GM18867 (cell line): ENCODE data around the gene WNT7A.

ENCODE experiments used
- ATAC-seq: cut with Tn5 transposase; IDR thresholded peaks from one replicate; pipeline ENCODE4 v1.9.1; 2021; ENCODE audit warnings: mild to moderate bottlenecking, moderate library complexity; ENCODE audit not compliant: unreplicated experiment

Gene WNT7A

DNA sequence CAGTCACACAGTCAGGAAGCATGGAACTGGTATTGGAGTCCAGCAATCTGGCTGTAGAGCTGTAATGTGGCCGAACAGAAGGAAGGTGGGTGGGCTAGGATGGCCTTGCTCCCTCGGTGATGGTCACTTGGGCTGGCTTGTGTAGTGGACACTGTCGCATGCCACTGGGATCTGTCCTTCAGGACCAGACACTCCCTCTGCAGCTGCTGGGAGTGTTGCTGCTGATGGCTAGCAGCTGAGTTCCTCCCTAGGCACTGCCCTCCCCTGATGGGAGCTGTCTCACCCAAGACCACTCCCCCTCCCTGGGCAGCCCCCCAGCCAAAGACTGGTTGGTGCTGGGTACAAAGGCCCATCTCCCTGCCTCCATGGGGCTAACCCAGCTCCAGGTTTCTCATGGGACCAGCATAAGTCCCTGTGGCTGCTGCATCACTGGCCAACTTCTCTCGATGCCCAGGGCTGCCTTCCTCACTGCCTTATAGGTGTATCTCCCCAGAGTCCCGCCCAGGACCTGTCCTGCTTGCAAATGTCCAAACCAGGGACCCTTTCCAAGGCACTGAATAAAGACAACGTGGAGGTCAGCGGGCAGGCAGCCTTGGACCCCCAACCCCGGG is 48.4 kb downstream of the WNT7A start:
- ATAC-seq: no peak

DNA sequence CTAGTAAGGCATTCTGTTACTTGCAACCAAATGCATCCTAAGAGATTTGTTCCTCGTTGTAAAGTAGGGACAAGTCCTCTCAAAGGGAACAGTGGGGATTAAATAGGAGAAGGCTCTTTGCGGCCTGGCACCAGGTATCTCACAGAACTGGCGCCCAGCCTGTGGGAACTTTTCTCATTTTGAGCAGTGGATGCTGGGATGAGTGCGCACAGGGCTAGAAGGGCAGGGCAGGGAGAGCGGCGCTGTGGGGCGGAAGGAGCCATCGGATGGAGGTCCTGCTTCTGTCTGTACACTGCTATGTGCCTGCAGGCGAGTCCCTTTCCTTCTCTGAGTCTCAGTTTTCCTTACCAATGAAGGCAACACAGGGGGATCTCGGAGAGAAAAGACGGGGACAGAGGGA is 50.6 kb downstream of the WNT7A start:
- no peak for ATAC-seq

GRCh38 chr3:13828501-13829265 is 51.2 kb downstream of the WNT7A start:
- ATAC-seq: no peak

DNA sequence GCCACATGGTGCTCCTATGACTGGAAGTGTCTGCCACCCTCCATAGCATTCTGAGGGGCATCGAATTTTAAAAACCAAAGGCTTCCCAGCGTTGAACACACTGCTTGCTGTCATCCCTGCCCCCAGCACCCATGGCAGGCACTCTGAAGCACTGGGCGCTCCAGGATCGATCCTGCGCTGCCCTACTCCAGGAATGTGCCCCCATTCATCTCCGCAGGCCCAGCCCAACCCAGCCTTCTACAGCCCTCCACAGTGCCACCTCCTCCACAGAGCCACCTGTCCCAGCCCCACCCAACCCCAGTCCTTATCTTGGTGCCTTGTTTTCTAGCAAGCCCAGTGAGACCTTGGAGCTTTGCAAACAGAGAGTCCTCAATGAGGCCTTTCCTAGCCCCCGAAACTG is 52.2 kb downstream of the WNT7A start:
- no peak for ATAC-seq

DNA sequence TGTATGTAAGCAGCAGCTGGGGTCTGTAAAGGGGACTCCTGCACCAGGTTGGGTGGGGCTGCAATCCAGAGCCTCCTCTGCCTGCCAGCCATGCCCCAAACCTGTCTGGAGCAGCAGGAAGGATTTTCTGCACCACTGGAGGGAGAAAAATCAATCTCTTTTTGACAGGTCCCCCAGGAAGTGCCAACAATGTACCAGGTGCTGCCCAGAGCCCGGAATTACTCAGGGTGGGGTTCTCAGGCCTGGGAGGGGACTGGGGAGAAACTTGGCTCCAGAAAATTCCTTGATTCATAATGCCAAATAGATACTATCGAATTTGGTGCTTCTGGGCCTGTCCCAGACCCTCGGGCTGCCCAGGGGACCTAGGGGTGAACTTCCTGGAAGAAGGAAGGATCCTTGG is 52.6 kb downstream of the WNT7A start:
- ATAC-seq: no peak

DNA sequence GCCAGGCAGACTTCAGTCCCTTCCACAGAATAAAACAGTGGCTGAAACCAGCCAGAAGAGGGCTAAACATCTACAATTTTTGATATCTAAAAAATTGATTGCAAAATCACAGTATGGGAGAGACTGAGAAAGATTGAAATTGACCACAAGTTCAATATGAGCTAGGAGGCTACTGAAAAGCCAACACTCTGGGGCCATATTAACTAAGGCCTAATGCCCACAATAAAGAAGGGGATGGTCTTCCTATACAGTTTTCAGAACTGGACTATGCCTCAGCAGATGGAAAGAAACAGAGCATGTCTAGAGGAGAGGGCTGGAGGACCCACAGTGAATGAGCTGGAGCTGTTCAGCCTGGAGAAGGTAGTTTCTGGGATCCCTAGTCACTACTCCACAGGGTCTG is 53.2 kb downstream of the WNT7A start:
- no peak for ATAC-seq

DNA sequence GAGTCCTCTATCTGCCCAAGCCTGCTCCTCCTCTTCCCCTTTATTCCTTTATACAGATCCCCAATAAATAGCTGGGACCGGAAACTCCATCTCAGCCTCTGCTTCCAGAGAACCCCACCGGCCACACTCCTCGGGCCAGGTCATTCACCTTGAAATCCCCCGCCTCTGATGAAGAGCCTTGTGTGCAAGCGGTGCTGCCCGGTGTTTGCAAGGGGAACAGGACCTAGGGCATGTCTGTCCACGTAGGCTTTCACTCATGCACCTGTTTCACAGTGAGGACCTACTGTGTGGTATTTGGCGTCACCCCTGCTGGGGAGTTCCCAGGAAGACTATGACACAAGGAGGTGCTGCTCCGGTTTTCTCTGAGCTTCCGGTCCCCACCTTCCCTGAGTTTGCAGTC is 54.0 kb downstream of the WNT7A start:
- ATAC-seq: no peak

DNA sequence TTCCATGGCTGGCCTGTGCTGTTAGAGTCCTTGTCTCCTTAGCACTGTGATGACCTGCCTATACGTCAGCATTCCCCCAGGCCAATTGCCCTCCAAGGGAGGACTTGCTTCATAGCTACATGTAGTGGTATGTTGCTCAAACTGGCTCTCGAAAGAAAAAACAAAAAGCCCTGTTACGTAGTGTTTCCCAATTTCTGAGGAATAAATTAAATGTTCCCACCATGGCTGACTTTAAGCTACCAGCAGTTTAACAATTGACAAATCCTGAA is 54.6 kb downstream of the WNT7A start:
- no peak for ATAC-seq

- no peak for ATAC-seq
Measured at GRCh38 chr3:13824521-13825310, 55.2 kb downstream of the WNT7A start.

DNA sequence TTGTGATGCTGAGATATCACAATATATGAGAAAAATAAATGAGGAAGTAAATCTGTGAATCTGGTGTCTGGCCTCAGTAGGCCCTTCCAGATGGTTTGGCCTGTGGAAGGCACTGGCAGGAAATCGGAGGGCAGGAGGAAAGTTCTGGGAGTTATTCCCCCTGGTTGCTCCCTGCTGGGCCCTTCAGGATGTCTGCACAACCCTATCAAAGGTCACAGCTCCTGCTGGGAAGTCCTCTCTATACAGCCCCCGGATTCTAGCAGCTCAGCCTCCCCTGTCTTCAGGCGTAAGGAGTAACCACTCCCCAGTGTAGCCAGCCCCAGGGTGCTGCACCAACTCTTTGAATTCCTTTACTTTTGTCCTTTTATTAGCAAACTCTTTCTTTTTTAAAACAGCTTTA is 56.2 kb downstream of the WNT7A start:
- ATAC-seq: no peak

DNA sequence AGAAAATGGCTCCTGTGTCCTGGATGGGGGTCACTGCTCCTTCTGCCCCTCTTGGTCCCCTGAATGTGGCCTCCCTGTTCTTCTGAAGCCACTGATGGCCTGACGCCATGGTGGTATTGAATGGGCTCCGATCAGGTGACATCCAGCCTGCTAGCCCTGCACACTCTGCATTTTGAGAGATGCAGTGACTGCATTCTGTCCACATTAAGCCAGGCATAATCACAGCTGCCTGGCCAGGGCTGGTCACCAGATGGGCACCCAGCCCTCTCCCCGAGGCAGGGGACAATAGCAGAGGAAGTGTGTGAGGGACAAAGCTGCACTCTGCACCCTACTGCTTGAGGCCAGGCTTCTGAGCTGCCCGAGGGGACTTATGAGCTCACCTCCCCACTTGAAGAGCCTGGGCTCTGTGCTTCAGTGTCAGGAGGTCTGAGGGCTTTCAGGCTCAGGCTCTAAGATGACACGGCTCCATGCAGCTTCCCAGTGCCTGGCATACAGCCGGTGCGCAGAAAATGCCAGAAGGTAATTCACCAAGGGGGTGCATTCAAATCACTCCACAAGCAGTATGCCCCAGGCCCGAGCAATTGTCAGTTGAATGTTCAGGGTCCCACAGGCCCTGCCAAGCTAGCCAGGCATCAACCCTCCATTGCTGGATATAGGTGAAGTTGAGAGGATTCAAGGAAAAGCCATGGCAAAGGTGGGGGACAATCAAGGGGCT is 56.8 kb downstream of the WNT7A start:
- no peak for ATAC-seq

DNA sequence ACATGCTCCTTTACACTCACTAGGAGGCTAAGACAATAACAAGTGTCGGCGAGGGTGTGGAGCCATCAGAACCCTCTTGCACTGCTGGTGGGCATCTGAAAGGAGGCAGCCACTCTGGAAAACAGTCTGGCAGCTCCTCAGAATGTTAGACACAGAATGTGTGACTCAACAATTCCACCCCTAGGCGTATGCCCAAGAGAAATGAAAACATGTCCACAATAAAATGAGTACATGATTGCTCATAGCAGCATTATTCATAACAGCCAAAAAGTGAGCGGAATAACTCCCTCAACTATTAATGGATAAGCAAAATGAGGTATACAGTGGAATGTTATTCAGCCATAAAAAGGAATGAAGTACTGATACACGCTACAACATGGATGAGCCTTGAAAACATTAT is 57.8 kb downstream of the WNT7A start:
- no peak for ATAC-seq

DNA sequence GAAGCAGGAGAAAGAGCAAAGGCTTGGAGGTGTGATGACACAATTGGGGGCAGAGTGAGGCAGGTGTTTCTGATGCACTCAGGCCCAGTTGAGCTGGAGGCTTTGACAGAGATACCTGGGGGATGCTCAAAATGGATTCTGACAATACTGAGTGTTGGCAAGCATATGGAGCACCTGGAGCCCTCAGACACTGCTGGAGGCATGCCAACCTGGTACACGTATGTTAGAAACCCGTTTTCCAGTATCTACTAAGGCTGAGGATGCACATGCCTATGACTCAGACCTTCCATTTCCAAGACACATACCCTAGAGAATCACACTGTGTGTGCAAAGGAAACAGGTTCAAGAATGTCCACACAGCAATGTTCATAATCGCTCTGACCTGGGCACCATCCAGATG is 58.7 kb downstream of the WNT7A start:
- ATAC-seq: no peak

DNA sequence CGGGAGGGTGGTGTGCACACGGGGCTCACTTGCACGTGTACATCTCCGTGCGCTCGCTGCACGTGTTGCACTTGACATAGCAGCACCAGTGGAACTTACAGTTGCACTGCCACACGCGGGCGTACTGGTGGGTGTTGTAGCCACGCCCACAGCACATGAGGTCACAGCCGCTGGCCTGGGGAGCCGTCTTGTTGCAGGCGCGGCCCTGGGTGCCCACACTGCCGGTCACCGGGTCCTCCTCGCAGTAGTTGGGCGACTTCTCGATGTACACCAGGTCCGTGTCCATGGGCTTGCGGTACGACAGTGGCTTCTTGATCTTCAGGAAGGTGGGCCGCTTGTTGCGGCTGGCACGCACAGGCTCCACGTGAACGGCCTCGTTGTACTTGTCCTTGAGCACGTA is 61.0 kb downstream of the WNT7A start:
- ATAC-seq: no peak

DNA sequence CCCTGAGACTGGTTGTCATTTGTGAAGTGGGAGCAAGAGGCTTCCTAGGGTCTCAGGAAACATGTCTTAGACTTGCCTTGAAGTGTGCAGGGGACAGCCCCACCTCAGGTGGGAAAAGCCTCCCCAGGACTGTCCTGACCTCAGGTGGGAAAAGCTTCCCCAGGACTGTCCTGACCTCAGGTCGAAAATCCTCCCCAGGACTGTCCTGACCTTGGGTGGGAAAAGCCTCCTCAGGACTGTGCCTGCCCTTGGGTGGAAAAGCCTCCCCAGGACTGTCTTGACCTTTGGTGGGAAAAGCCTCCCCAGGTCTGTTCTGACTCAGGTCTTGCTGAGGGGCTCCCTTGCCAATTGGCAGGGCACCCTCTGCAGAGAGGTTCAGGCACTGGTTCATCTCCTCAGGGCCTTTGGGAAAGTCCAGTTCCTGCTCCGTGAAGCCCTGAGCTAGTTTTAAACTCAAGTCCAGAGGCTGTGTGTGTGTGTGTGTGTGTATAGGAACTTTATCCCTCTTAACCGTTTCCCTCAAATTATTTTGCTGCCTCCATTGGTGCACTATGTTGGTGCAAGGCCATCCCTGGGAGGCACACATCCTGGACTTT is 64.7 kb downstream of the WNT7A start:
- no peak for ATAC-seq

- no peak for ATAC-seq
Measured at GRCh38 chr3:13812034-13812471, 67.8 kb downstream of the WNT7A start.

DNA sequence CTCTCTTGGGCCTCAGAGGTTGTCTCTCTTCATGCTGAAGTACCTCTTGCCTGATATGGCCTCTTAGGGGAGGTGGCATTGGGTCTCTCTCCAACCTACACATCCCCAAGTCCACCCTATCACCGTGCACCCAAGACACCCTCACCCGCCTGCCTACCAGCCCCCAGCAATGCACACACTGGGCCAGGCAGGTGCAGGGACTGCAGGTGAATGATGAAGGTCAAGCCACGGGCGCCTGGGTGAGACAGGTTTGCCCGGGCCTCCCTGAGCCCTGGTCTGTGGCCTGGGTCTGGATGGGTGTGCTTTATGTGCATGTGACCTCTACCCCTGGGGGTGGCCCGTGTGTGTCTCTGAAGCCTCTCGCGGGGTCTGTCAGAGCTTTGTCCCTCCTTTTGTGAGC is 68.3 kb downstream of the WNT7A start:
- ATAC-seq: no peak

GRCh38 chr3:13808550-13808949 is 71.3 kb downstream of the WNT7A start:
- ATAC-seq: no peak

- no peak for ATAC-seq
Measured at GRCh38 chr3:13801361-13802204, 78.3 kb downstream of the WNT7A start.

GRCh38 chr3:13800064-13800463 is 79.8 kb downstream of the WNT7A start:
- ATAC-seq: no peak
